WTC11 (cell line): Measurements from ENCODE around the gene CST5. TPM values are rescaled to one million over a fixed set of nuclear protein-coding genes. Genes with fewer than 3 reads are reported as not detected.

Experiments used
- ATAC-seq: fragments of 200-7000 bp; cut with Tn5 transposase; 2 replicates; pipeline ENCODE4 v1.10.0; 2021; ENCODE audit warnings: mild to moderate bottlenecking, moderate library complexity
- CTCF ChIA-PET: fragments of 300-600 bp; sonication (Branson Sonifier 250); formaldehyde crosslinking; loops from one replicate; lab custom pipeline; 2021; ENCODE audit warnings: antibody characterized with exemption; lab: Charles Lee
- POLR2A ChIA-PET: fragments of 350-600 bp; sonication (Branson Sonifier 250); formaldehyde crosslinking; loops from one replicate; lab custom pipeline; 2021; ENCODE audit warnings: antibody characterized with exemption; lab: Charles Lee
- DNase-seq: peaks from one replicate; pipeline ENCODE4 v3.0.0; 2021; ENCODE audit warnings: low spot score
- H3K27ac Mint-ChIP-seq: 2 replicates; pipeline ENCODE4 v1.8.0; 2021; ENCODE audit warnings: mixed read lengths
- H3K27me3 Mint-ChIP-seq: 2 replicates; pipeline ENCODE4 v1.8.0; 2021; ENCODE audit warnings: low read depth, mild to moderate bottlenecking, moderate library complexity, mixed read lengths
- H3K36me3 Mint-ChIP-seq: 2 replicates; pipeline ENCODE4 v1.8.0; 2021; ENCODE audit warnings: mixed read lengths
- H3K4me1 Mint-ChIP-seq: 2 replicates; pipeline ENCODE4 v1.8.0; 2022; ENCODE audit warnings: mixed read lengths
- H3K4me3 Mint-ChIP-seq: 2 replicates; pipeline ENCODE4 v1.8.0; 2021; ENCODE audit warnings: mild to moderate bottlenecking, moderate library complexity, mixed read lengths
- H3K9me3 Mint-ChIP-seq: 2 replicates; pipeline ENCODE4 v1.8.0; 2021; ENCODE audit warnings: mixed read lengths
- GRHL2 ChIP-seq: fragments of 250-450 bp; sonication (Bioruptor Pico); IDR thresholded peaks from 2 replicates; pipeline ENCODE4 v1.8.0; 2022; ENCODE audit warnings: mild to moderate bottlenecking, moderate library complexity; ENCODE audit not compliant: insufficient replicate concordance, severe bottlenecking
- GTF2I ChIP-seq: fragments of 250-450 bp; sonication (Bioruptor Pico); conservative IDR thresholded peaks from 2 replicates; pipeline ENCODE4 v1.4.0; 2021; ENCODE audit warnings: mild to moderate bottlenecking
- JUN ChIP-seq: sonication (generic); formaldehyde crosslinking; IDR thresholded peaks from 2 replicates; pipeline ENCODE4 v1.8.0; 2023; ENCODE audit warnings: mild to moderate bottlenecking, missing genetic modification reagents
- MXD4 ChIP-seq: fragments of 250-450 bp; sonication (Bioruptor Pico); IDR thresholded peaks from 2 replicates; pipeline ENCODE4 v1.8.0; 2021; ENCODE audit warnings: mild to moderate bottlenecking, moderate library complexity, borderline replicate concordance
- NFYB ChIP-seq: sonication (generic); formaldehyde crosslinking; conservative IDR thresholded peaks from 2 replicates; pipeline ENCODE4 v1.8.0; 2022; ENCODE audit warnings: low read depth, missing genetic modification reagents
- NR2C2 ChIP-seq: sonication (generic); formaldehyde crosslinking; IDR thresholded peaks from 2 replicates; pipeline ENCODE4 v1.8.0; 2022; ENCODE audit warnings: mild to moderate bottlenecking, missing genetic modification reagents
- TEAD1 ChIP-seq: sonication (generic); formaldehyde crosslinking; IDR thresholded peaks from 2 replicates; pipeline ENCODE4 v1.8.0; 2022; ENCODE audit warnings: mild to moderate bottlenecking, missing genetic modification reagents
- TEAD4 ChIP-seq: sonication (generic); formaldehyde crosslinking; IDR thresholded peaks from 2 replicates; pipeline ENCODE4 v1.8.0; 2022; ENCODE audit warnings: mild to moderate bottlenecking, missing genetic modification reagents
- ZNF263 ChIP-seq: sonication (generic); formaldehyde crosslinking; IDR thresholded peaks from 2 replicates; pipeline ENCODE4 v1.8.1; 2022; ENCODE audit warnings: low read depth, mild to moderate bottlenecking, moderate library complexity, missing genetic modification reagents
- ZNF423 ChIP-seq: fragments of 250-450 bp; sonication (Bioruptor Pico); IDR thresholded peaks from 2 replicates; pipeline ENCODE4 v2.1.2; 2022; ENCODE audit warnings: mild to moderate bottlenecking, moderate library complexity
- total RNA-seq: library from RNA; stranded (reverse); gene quantifications from 3 replicates; pipeline ENCODE4 v1.2.3, GENCODE V29; 2021
- TF ChIP-seq, protein P1 (sequence below): sonication (generic); formaldehyde crosslinking; conservative IDR thresholded peaks from 2 replicates; pipeline ENCODE4 v1.8.1; 2023; ENCODE audit warnings: mild to moderate bottlenecking, low read depth, missing genetic modification reagents, moderate library complexity
- TF ChIP-seq, protein P2 (sequence below): sonication (generic); formaldehyde crosslinking; IDR thresholded peaks from 2 replicates; pipeline ENCODE4 v1.8.1; 2022; ENCODE audit warnings: mild to moderate bottlenecking, moderate library complexity, missing genetic modification reagents
- TF ChIP-seq, protein P3 (sequence below): fragments of 250-450 bp; sonication (Bioruptor Pico); IDR thresholded peaks from 2 replicates; pipeline ENCODE4 v1.9.0; 2021; ENCODE audit warnings: moderate library complexity, mild to moderate bottlenecking, inconsistent platforms, borderline replicate concordance
- TF ChIP-seq, protein P4 (sequence below): fragments of 250-450 bp; sonication (Bioruptor Pico); IDR thresholded peaks from 2 replicates; pipeline ENCODE4 v2.1.2; 2022; ENCODE audit warnings: mild to moderate bottlenecking, moderate library complexity
- TF ChIP-seq, protein P5 (sequence below): sonication (generic); formaldehyde crosslinking; IDR thresholded peaks from 2 replicates; pipeline ENCODE4 v1.8.0; 2022; ENCODE audit warnings: mild to moderate bottlenecking, missing genetic modification reagents
- TF ChIP-seq, protein P6 (sequence below): fragments of 250-450 bp; sonication (Bioruptor Pico); IDR thresholded peaks from 2 replicates; pipeline ENCODE4 v1.8.0; 2021; ENCODE audit warnings: mild to moderate bottlenecking
- TF ChIP-seq, protein P7 (sequence below): sonication (generic); formaldehyde crosslinking; IDR thresholded peaks from 2 replicates; pipeline ENCODE4 v1.8.0; 2023; ENCODE audit warnings: missing genetic modification reagents

Gene CST5
- total RNA-seq, 1 experiment from 2014 or later = not detected

DNA sequence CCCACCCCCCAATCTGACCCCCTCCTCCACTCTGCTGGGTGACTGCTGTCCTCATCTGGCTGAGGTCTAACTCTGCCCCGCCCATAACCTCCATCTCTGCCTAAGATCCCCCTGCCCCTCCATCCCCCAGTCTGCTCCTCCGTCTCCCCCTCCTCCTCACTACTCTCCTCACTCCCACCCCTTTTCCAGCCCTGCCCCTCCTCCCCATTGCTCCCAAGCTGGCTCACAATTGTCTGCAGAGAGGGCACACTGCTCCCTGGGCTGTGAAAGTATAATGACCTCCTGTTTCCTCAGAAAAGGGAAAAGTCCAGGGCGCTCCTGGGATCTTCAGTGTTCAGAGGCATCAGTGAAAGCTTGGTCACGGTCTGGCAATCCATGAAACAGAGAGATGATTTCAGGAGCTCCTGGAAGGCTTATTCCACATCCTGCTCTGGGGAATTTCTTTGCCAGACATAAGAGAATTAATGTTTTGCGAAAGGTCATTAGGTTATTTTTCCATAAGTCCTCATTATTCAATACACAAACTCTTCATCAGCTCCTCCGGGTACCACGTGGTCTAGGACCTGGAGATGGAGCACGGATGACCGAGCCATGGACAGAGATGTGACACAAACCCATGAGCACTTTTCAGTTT is 21.5 kb downstream of the CST5 start:
- ChIA-PET POLR2A (no interaction called here), CTCF (interaction anchor here (0.7 to 1.8 kb wide), 3 partner anchors 11 to 189 kb away, joined by 3 to 5 read pairs (median 3); no protein-coding TSS in a partner anchor)
- H3K4me3 Mint-ChIP-seq = no peak overlapping the region
- no peaks in the 10 kb centered on the region; the same call in 1 of the 2 replicates for H3K27me3 Mint-ChIP-seq
- peak; percentile 46 for DNase-seq
- peaks cover 5% of the 10 kb centered on the region; the same call in 1 of the 2 replicates for H3K36me3 Mint-ChIP-seq
- peaks cover 8% of the 10 kb centered on the region for H3K9me3 Mint-ChIP-seq
- peak; percentile 92 for ATAC-seq
- TF ChIP-seq ZNF423 = no peak
- TF ChIP-seq, protein P1, sequence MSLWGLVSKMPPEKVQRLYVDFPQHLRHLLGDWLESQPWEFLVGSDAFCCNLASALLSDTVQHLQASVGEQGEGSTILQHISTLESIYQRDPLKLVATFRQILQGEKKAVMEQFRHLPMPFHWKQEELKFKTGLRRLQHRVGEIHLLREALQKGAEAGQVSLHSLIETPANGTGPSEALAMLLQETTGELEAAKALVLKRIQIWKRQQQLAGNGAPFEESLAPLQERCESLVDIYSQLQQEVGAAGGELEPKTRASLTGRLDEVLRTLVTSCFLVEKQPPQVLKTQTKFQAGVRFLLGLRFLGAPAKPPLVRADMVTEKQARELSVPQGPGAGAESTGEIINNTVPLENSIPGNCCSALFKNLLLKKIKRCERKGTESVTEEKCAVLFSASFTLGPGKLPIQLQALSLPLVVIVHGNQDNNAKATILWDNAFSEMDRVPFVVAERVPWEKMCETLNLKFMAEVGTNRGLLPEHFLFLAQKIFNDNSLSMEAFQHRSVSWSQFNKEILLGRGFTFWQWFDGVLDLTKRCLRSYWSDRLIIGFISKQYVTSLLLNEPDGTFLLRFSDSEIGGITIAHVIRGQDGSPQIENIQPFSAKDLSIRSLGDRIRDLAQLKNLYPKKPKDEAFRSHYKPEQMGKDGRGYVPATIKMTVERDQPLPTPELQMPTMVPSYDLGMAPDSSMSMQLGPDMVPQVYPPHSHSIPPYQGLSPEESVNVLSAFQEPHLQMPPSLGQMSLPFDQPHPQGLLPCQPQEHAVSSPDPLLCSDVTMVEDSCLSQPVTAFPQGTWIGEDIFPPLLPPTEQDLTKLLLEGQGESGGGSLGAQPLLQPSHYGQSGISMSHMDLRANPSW (CRISPR knock-in tag) = no peak
- peak; percentile 73; the same call in 1 of the 2 replicates for TF ChIP-seq ZNF263 (CRISPR knock-in tag)
- peak overlapping the region; percentile 46; the same call in 1 of the 2 replicates for H3K27ac Mint-ChIP-seq
- H3K4me1 Mint-ChIP-seq = peaks cover 38% of the 10 kb centered on the region

DNA sequence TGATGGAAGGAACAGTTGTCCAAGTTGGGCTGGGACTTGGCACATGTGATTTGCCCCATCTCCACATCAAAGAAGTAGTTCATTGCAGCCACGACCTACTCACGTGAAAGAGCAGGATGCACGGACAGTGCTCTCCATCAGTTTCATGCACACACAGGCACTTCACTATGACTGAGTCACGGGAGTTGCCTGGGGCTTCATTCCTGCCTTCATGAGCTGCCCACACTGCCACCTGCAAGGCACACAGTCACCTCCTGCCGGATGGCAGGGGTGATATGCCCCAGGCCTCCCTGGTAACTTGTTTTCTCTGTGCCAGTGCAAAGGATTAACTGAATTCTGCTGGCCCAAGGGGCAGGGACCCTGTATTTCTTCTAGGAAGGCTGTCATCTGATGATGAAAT is 22.8 kb downstream of the CST5 start:
- H3K27me3 Mint-ChIP-seq = peaks cover 4% of the 10 kb centered on the region; the same call in 1 of the 2 replicates
- H3K36me3 Mint-ChIP-seq = no peaks in the 10 kb centered on the region
- TF ChIP-seq, protein P2, sequence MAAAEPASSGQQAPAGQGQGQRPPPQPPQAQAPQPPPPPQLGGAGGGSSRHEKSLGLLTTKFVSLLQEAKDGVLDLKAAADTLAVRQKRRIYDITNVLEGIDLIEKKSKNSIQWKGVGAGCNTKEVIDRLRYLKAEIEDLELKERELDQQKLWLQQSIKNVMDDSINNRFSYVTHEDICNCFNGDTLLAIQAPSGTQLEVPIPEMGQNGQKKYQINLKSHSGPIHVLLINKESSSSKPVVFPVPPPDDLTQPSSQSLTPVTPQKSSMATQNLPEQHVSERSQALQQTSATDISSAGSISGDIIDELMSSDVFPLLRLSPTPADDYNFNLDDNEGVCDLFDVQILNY = no peak
- TF ChIP-seq, protein P3, sequence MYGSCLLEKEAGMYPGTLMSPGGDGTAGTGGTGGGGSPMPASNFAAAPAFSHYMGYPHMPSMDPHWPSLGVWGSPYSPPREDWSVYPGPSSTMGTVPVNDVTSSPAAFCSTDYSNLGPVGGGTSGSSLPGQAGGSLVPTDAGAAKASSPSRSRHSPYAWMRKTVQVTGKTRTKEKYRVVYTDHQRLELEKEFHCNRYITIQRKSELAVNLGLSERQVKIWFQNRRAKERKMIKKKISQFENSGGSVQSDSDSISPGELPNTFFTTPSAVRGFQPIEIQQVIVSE (CRISPR knock-in tag) = no peak
- TF ChIP-seq, protein P4, sequence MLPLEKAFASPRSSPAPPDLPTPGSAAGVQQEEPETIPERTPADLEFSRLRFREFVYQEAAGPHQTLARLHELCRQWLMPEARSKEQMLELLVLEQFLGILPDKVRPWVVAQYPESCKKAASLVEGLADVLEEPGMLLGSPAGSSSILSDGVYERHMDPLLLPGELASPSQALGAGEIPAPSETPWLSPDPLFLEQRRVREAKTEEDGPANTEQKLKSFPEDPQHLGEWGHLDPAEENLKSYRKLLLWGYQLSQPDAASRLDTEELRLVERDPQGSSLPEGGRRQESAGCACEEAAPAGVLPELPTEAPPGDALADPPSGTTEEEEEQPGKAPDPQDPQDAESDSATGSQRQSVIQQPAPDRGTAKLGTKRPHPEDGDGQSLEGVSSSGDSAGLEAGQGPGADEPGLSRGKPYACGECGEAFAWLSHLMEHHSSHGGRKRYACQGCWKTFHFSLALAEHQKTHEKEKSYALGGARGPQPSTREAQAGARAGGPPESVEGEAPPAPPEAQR (CRISPR knock-in tag) = no peak
- TF ChIP-seq MXD4 (CRISPR knock-in tag) = no peak
- no peak for TF ChIP-seq TEAD4 (CRISPR knock-in tag)
- TF ChIP-seq JUN (CRISPR knock-in tag) = no peak
- TF ChIP-seq GRHL2 (CRISPR knock-in tag) = no peak
- TF ChIP-seq, protein P5, sequence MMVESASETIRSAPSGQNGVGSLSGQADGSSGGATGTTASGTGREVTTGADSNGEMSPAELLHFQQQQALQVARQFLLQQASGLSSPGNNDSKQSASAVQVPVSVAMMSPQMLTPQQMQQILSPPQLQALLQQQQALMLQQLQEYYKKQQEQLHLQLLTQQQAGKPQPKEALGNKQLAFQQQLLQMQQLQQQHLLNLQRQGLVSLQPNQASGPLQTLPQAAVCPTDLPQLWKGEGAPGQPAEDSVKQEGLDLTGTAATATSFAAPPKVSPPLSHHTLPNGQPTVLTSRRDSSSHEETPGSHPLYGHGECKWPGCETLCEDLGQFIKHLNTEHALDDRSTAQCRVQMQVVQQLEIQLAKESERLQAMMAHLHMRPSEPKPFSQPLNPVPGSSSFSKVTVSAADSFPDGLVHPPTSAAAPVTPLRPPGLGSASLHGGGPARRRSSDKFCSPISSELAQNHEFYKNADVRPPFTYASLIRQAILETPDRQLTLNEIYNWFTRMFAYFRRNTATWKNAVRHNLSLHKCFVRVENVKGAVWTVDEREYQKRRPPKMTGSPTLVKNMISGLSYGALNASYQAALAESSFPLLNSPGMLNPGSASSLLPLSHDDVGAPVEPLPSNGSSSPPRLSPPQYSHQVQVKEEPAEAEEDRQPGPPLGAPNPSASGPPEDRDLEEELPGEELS (CRISPR knock-in tag) = no peak
- TF ChIP-seq ZNF423 = no peak
- TF ChIP-seq NR2C2 (CRISPR knock-in tag) = no peak
- no peak for TF ChIP-seq NFYB (CRISPR knock-in tag)
- no peak for TF ChIP-seq GTF2I (CRISPR knock-in tag)
- TF ChIP-seq, protein P6, sequence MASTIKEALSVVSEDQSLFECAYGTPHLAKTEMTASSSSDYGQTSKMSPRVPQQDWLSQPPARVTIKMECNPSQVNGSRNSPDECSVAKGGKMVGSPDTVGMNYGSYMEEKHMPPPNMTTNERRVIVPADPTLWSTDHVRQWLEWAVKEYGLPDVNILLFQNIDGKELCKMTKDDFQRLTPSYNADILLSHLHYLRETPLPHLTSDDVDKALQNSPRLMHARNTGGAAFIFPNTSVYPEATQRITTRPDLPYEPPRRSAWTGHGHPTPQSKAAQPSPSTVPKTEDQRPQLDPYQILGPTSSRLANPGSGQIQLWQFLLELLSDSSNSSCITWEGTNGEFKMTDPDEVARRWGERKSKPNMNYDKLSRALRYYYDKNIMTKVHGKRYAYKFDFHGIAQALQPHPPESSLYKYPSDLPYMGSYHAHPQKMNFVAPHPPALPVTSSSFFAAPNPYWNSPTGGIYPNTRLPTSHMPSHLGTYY = no peak
- TF ChIP-seq, protein P7, sequence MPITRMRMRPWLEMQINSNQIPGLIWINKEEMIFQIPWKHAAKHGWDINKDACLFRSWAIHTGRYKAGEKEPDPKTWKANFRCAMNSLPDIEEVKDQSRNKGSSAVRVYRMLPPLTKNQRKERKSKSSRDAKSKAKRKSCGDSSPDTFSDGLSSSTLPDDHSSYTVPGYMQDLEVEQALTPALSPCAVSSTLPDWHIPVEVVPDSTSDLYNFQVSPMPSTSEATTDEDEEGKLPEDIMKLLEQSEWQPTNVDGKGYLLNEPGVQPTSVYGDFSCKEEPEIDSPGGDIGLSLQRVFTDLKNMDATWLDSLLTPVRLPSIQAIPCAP (CRISPR knock-in tag) = no peak
- no peak for TF ChIP-seq TEAD1 (CRISPR knock-in tag)
- H3K4me1 Mint-ChIP-seq = peaks cover 39% of the 10 kb centered on the region
- ChIA-PET POLR2A (no interaction called here), CTCF (interaction anchor here (1.0 to 1.8 kb wide), 2 partner anchors 12 to 33 kb away, joined by 3 to 5 read pairs; no protein-coding TSS in a partner anchor)
- no peak overlapping the region for H3K4me3 Mint-ChIP-seq
- H3K27ac Mint-ChIP-seq = no peak overlapping the region
- no peak for DNase-seq
- no peaks in the 10 kb centered on the region for H3K9me3 Mint-ChIP-seq
- ATAC-seq = no peak
